H1 (cell line): Measurements from ENCODE around the gene BEST1. TPM values are rescaled to one million over a fixed set of nuclear protein-coding genes. Genes with fewer than 3 reads are reported as not detected.

Source experiments
- CTCF ChIA-PET: fragments of 300-600 bp; sonication (Branson Sonifier 250); formaldehyde crosslinking; loops from one replicate; lab custom pipeline; 2021; ENCODE audit not compliant: partially characterized antibody; lab: Charles Lee
- POLR2A ChIA-PET: fragments of 300-600 bp; sonication (Branson Sonifier 250); formaldehyde crosslinking; loops from one replicate; lab custom pipeline; 2021; ENCODE audit warnings: inconsistent platforms; ENCODE audit not compliant: partially characterized antibody; lab: Charles Lee
- DNase-seq, 2 experiments: peaks; one replicate each; pipeline versions ENCODE4 v3.0.0 to v3.0.0-alpha.2; 2010 to 2022; ENCODE audit warnings: low spot score in 2 of 2, low read depth in 1 of 2, mixed read lengths in 1 of 2
- FAIRE-seq: peaks from 2 replicates; lab custom pipeline; 2011; peaks lifted over from hg19 to GRCh38; lab: Jason Lieb, UNC
- H2AFZ ChIP-seq: 2 replicates; pipeline ENCODE4 v1.8.1; 2012; ENCODE audit warnings: low read length, inconsistent platforms
- H2AK5ac ChIP-seq: 2 replicates; pipeline ENCODE4 v1.6.1; 2013; ENCODE audit warnings: low read depth, low read length
- H2BK120ac ChIP-seq: replicated peaks from 2 replicates; pipeline ENCODE3; 2013; ENCODE audit warnings: low read depth, low read length, inconsistent platforms
- H2BK12ac ChIP-seq: 2 replicates; pipeline ENCODE4 v1.6.1; 2013; ENCODE audit warnings: low read depth, low read length
- H2BK15ac ChIP-seq: 2 replicates; pipeline ENCODE4 v1.6.1; 2013; ENCODE audit warnings: low read length
- H2BK20ac ChIP-seq: 2 replicates; pipeline ENCODE4 v1.6.1; 2013; ENCODE audit warnings: low read length
- H2BK5ac ChIP-seq: 2 replicates; pipeline ENCODE4 v1.6.1; 2013; ENCODE audit warnings: low read depth, low read length
- H3K14ac ChIP-seq: 2 replicates; pipeline ENCODE4 v1.6.1; 2013; ENCODE audit warnings: inconsistent platforms; ENCODE audit not compliant: insufficient read length
- H3K18ac ChIP-seq: 2 replicates; pipeline ENCODE4 v1.6.1; 2013; ENCODE audit warnings: low read length; ENCODE audit errors: extremely low read depth
- H3K23ac ChIP-seq: 2 replicates; pipeline ENCODE4 v1.6.1; 2013; ENCODE audit warnings: inconsistent platforms; ENCODE audit not compliant: insufficient read length
- H3K23me2 ChIP-seq: 2 replicates; pipeline ENCODE4 v1.6.1; 2013; ENCODE audit warnings: low read depth, low read length
- H3K27ac ChIP-seq: 2 replicates; pipeline ENCODE4 v1.6.1; 2011; ENCODE audit warnings: low read depth, low read length, inconsistent platforms
- H3K27me3 ChIP-seq, 4 experiments: replicated peaks in 1 of 4; 1 replicate in 1 of 4; 2 replicates in 3 of 4; pipeline versions ENCODE4 v1.6.1 to v1.8.1; 2011 to 2013; ENCODE audit warnings: low read length in 3 of 4, mild to moderate bottlenecking in 3 of 4, inconsistent platforms in 2 of 4, mixed read lengths in 2 of 4, moderate library complexity in 1 of 4; ENCODE audit not compliant: control insufficient read depth in 3 of 4, insufficient read depth in 3 of 4; ENCODE audit errors: extremely low read depth in 1 of 4
- H3K36me3 ChIP-seq, 4 experiments: 2 replicates each; pipeline versions ENCODE4 v1.6.1 to v1.8.1; 2011 to 2013; ENCODE audit warnings: mild to moderate bottlenecking in 4 of 4, low read length in 3 of 4, moderate library complexity in 2 of 4, control low read depth in 1 of 4, inconsistent platforms in 1 of 4; ENCODE audit not compliant: insufficient read depth in 4 of 4, control insufficient read depth in 2 of 4
- H3K4ac ChIP-seq: replicated peaks from 2 replicates; pipeline ENCODE3; 2013; ENCODE audit warnings: low read length, low read depth, mixed read lengths, inconsistent platforms; ENCODE audit not compliant: insufficient read length
- H3K4me1 ChIP-seq, 4 experiments: replicated peaks in 1 of 4; 1 replicate in 1 of 4; 2 replicates in 3 of 4; pipeline versions ENCODE4 v1.6.1 to v1.8.1; 2011 to 2013; ENCODE audit warnings: low read length in 3 of 4, inconsistent platforms in 2 of 4, mixed read lengths in 1 of 4; ENCODE audit not compliant: insufficient read depth in 4 of 4, control insufficient read depth in 3 of 4
- H3K4me2 ChIP-seq, 2 experiments: 2 replicates each; pipeline versions ENCODE4 v1.6.1 to v1.8.1; 2011 to 2013; ENCODE audit warnings: low read depth in 2 of 2, low read length in 2 of 2, control low read depth in 1 of 2, inconsistent platforms in 1 of 2, mild to moderate bottlenecking in 1 of 2; ENCODE audit not compliant: insufficient read depth in 1 of 2
- H3K4me3 ChIP-seq, 4 experiments: fragments of 200-600, 300-600 bp in 1 of 4; sonication (generic), shearing (Covaris generic), sonication (Bioruptor Twin) in 1 of 4; 2 replicates each; pipeline versions ENCODE4 v1.5.1 to v1.8.1; 2011 to 2016; ENCODE audit warnings: low read length in 4 of 4, low read depth in 3 of 4, control low read depth in 2 of 4, inconsistent platforms in 2 of 4, mild to moderate bottlenecking in 2 of 4, mixed read lengths in 1 of 4, moderate library complexity in 1 of 4; ENCODE audit not compliant: insufficient read depth in 2 of 4; ENCODE audit errors: extremely low read depth in 1 of 4
- H3K56ac ChIP-seq: replicated peaks from 2 replicates; pipeline ENCODE3; 2013; ENCODE audit warnings: low read depth, mild to moderate bottlenecking, mixed read lengths, low read length, inconsistent platforms; ENCODE audit not compliant: insufficient read length
- H3K79me1 ChIP-seq: 2 replicates; pipeline ENCODE4 v1.6.1; 2013; ENCODE audit warnings: low read depth, low read length, control low read depth
- H3K79me2 ChIP-seq, 2 experiments: 2 replicates each; pipeline versions ENCODE4 v1.6.1 to v1.8.1; 2012 to 2013; ENCODE audit warnings: low read length in 2 of 2, mild to moderate bottlenecking in 2 of 2, inconsistent platforms in 1 of 2; ENCODE audit not compliant: insufficient read depth in 2 of 2, control insufficient read depth in 1 of 2
- H3K9ac ChIP-seq, 4 experiments: replicated peaks in 1 of 4; 1 replicate in 1 of 4; 2 replicates in 3 of 4; pipeline versions ENCODE4 v1.6.1 to v1.8.1; 2011 to 2013; ENCODE audit warnings: low read depth in 3 of 4, low read length in 3 of 4, control low read depth in 2 of 4, mild to moderate bottlenecking in 2 of 4, moderate library complexity in 2 of 4, inconsistent platforms in 1 of 4; ENCODE audit errors: extremely low read depth in 1 of 4
- H3K9me3 ChIP-seq, 2 experiments: 2 replicates each; pipeline versions ENCODE4 v1.6.1 to v1.8.1; 2012 to 2013; ENCODE audit warnings: mild to moderate bottlenecking in 2 of 2, moderate library complexity in 2 of 2, control low read depth in 1 of 2, inconsistent platforms in 1 of 2, low read depth in 1 of 2, low read length in 1 of 2, mixed read lengths in 1 of 2; ENCODE audit not compliant: insufficient read depth in 2 of 2
- H4K20me1 ChIP-seq, 2 experiments: replicated peaks in 1 of 2; 2 replicates each; pipeline versions ENCODE3 to v1.8.1; 2011 to 2013; ENCODE audit warnings: inconsistent platforms in 2 of 2, low read length in 2 of 2, mild to moderate bottlenecking in 1 of 2; ENCODE audit not compliant: insufficient read depth in 2 of 2, control insufficient read depth in 1 of 2
- H4K5ac ChIP-seq: 2 replicates; pipeline ENCODE4 v1.6.1; 2013; ENCODE audit warnings: low read length, low read depth, mixed read lengths, inconsistent platforms; ENCODE audit not compliant: insufficient read length
- H4K8ac ChIP-seq: 2 replicates; pipeline ENCODE4 v1.8.0; 2013; ENCODE audit warnings: mild to moderate bottlenecking, moderate library complexity, low read length, inconsistent platforms; ENCODE audit not compliant: insufficient read depth; ENCODE audit errors: extremely low read depth
- H4K91ac ChIP-seq: replicated peaks from 2 replicates; pipeline ENCODE3; 2013; ENCODE audit warnings: low read length, mixed read lengths, inconsistent platforms; ENCODE audit not compliant: insufficient read length
- CBX8 ChIP-seq: fragments of 300-800, 300-1000 bp; sonication (generic); IDR thresholded peaks from 2 replicates; pipeline ENCODE4 v1.7.1; 2016; ENCODE audit warnings: low read depth, low read length, borderline replicate concordance
- CEBPB ChIP-seq: IDR thresholded peaks from 2 replicates; pipeline ENCODE4 v1.6.1; 2012; ENCODE audit warnings: low read depth, low read length
- HDAC6 ChIP-seq: IDR thresholded peaks from one replicate; pipeline ENCODE4 v1.7.1; 2012; ENCODE audit warnings: low read depth, mild to moderate bottlenecking, inconsistent platforms, low read length, moderate library complexity
- SP2 ChIP-seq: IDR thresholded peaks from 2 replicates; pipeline ENCODE4 v1.6.1; 2012; ENCODE audit warnings: mild to moderate bottlenecking, low read length, inconsistent platforms
- TAF7 ChIP-seq: optimal IDR thresholded peaks from 2 replicates; pipeline ENCODE3; 2011; ENCODE audit warnings: low read depth, mild to moderate bottlenecking, inconsistent platforms, low read length, moderate library complexity, borderline replicate concordance
- WGBS, 2 experiments: shearing (Covaris generic) in 1 of 2; methylation state at CpG; one replicate each; pipeline versions ENCODE4 v1.1.6 to v1.1.7; 2013 to 2015; ENCODE audit warnings: low lambda C conversion rate in 2 of 2, mixed read lengths in 2 of 2, inconsistent platforms in 1 of 2, low coverage in 1 of 2, missing lambda C conversion rate in 1 of 2; ENCODE audit not compliant: insufficient replicate concordance in 2 of 2, insufficient coverage in 1 of 2, insufficient read length in 1 of 2; ENCODE audit errors: extremely low coverage in 1 of 2, missing lambda C conversion rate in 1 of 2; 5-methylcytosine and 5-hydroxymethylcytosine counted together
- polyA plus RNA-seq, 7 experiments: library from polyadenylated mRNA; depleted of rRNA in 3 of 7; stranded (reverse) in 5 of 7; unstranded in 2 of 7; fragments of >200 nt in 5 of 7; fragments of 200-250 nt in 2 of 7; gene quantifications; 1 replicate in 5 of 7; 2 replicates in 1 of 7; 4 replicates in 1 of 7; pipeline versions ENCODE4 v1.2.1 to v1.2.3, GENCODE V29; 2011 to 2013; ENCODE audit warnings: missing spikeins in 2 of 7, mixed read lengths in 2 of 7
- total RNA-seq: library from RNA; stranded (reverse); fragmentation: NEBNext Ultra II Directional; extraction: Animal tissue kit (Norgen Biotek cat#: 25700); gene quantifications from 2 replicates; pipeline ENCODE4 v1.2.1, GENCODE V29; 2021

Gene BEST1
- total and polyA plus RNA-seq, 2 of the 8 experiments (the other 6 are each of a cell fraction or from before 2014, with no cell fraction given), result 0.22 to 0.62 TPM

- Histone ChIP-seq H3K23me2 (peaks cover 12% of the 10 kb centered on the region; the same call in 1 of the 2 replicates), H3K27me3 (no peaks in the 10 kb centered on the region; a peak in 3 of 7 replicates), H2BK15ac (peak overlapping the region; percentile 55; the same call in 1 of the 2 replicates), H3K9me3 (no peaks in the 10 kb centered on the region), H2BK12ac (peak overlapping the region; percentile 80; the same call in 1 of the 2 replicates), H2BK20ac (no peak overlapping the region), H4K91ac (peak overlapping the region; percentile 22), H2AK5ac (peak overlapping the region; percentile 68), H4K20me1 (peaks cover 10 to 19% of the 10 kb centered on the region in 2 experiments), H2AFZ (no peak overlapping the region), H3K79me2 (peaks cover 14 to 35% of the 10 kb centered on the region in 2 experiments), H2BK5ac (peak overlapping the region; percentile 96), H3K18ac (peak overlapping the region; percentile 98; the same call in 1 of the 2 replicates), H3K79me1 (no peaks in the 10 kb centered on the region), H3K27ac (no peak overlapping the region), H2BK120ac (no peak overlapping the region), H3K23ac (no peak overlapping the region), H4K5ac (no peak overlapping the region), H3K36me3 (peaks cover 9 to 18% (median 18%) of the 10 kb centered on the region in 4 experiments; a peak in 7 of 8 replicates), H4K8ac (no peak overlapping the region), H3K9ac (peak overlapping the region in 3 of 4 experiments; percentile 90 to 95 (median 95); a peak in 3 of 7 replicates), H3K4me1 (peaks cover 9 to 30% (median 20%) of the 10 kb centered on the region in 4 experiments), H3K4ac (peak overlapping the region; percentile 30), H3K14ac (no peak overlapping the region), H3K4me2 (peak overlapping the region; percentile 90 to 97), H3K56ac (no peak overlapping the region), H3K4me3 (peak overlapping the region; percentile 89 to 97 (median 96); a peak in 7 of 8 replicates)
- no peak for DNase-seq
- 85% methylated on average over 13 of the region's 16 CpGs; no CpG with 5 or more reads in 1 of the 2 experiments for WGBS, 2 experiments
- CTCF ChIA-PET, result interaction anchor here (1.0 to 5.8 kb wide), 8 partner anchors 10 to 112 kb away, joined by 3 to 36 read pairs (median 4); no protein-coding TSS in a partner anchor
- POLR2A ChIA-PET, result interaction anchor here (0.6 to 25.7 kb wide), 28 partner anchors 3 to 176 kb away, joined by 3 to 458 read pairs (median 6); partner anchors contain the start of genes BEST1, FEN1, FTH1 and TMEM258
- FAIRE-seq, result no peak
- TF ChIP-seq SP2 (no peak), CBX8 (no peak), TAF7 (no peak), CEBPB (no peak), HDAC6 (no peak)
Observed at GRCh38 chr11:61968758-61969390, 18.7 kb downstream of the BEST1 start.
